ENCODE measurements around the gene CYP24A1. TPM values are rescaled to one million over a fixed set of nuclear protein-coding genes. Genes with fewer than 3 reads are reported as not detected.

CYP24A1 gene
- total RNA-seq, 4 donors from 2014 or later = not detected

- 72 to 76% methylated on average over 2 to 4 of the region's 4 CpGs for WGBS, 2 donors (ENCODE audit: low coverage in 1 of 2)
- DNase-seq = peak; percentile 27
- H3K36me3 ChIP-seq = no peaks in the 10 kb centered on the region
Measured at GRCh38 chr20:54112221-54112884, 61.4 kb downstream of the CYP24A1 start.

GRCh38 chr20:54111460-54111859, 62.3 kb downstream of the CYP24A1 start:
- intact Hi-C loops (cut with DNase I; ENCODE audit: low total_unique reads) = no loop called here

More at GRCh38 chr20:54112221-54112884, 61.4 kb downstream of the CYP24A1 start:
- TF ChIP-seq POLR2A (IDR thresholded peaks at IDR 0.05) = no peak
- no peak for TF ChIP-seq CTCF (IDR thresholded peaks at IDR 0.05)
- TF ChIP-seq EP300 (IDR thresholded peaks at IDR 0.05; ENCODE audit: low read depth) = no peak
- no peak for TF ChIP-seq POLR2AphosphoS5 (IDR thresholded peaks at IDR 0.05)
- peak overlapping the region; percentile 43 to 81 (median 64) for H3K27ac ChIP-seq
- in situ Hi-C loops (cut with MboI; ENCODE audit: low pct_ligation_motif_present in 1 of 4, low pct_unique_long_range_greater_than_20kb in 1 of 4, low sequenced_read_pairs in 3 of 4) = loop anchor here in 2 of 4 donors (25.0 kb wide), 1 partner anchor 525 kb away; no protein-coding TSS in a partner anchor
- H3K4me1 ChIP-seq = peaks cover 3 to 59% (median 26%) of the 10 kb centered on the region in 4 donors
- intact Hi-C loops (cut with DNase I; ENCODE audit: low total_unique reads) = no loop called here
- H3K9me3 ChIP-seq = no peaks in the 10 kb centered on the region
- H3K27me3 ChIP-seq = no peaks in the 10 kb centered on the region
- no peak overlapping the region for H3K4me3 ChIP-seq

GRCh38 chr20:54110457-54110856, 63.3 kb downstream of the CYP24A1 start:
- H3K27me3 ChIP-seq = no peaks in the 10 kb centered on the region
- peaks cover 3 to 49% (median 19%) of the 10 kb centered on the region in 4 donors for H3K4me1 ChIP-seq
- intact Hi-C loops (cut with DNase I; ENCODE audit: low total_unique reads) = no loop called here
- no peak overlapping the region for H3K27ac ChIP-seq
- no peaks in the 10 kb centered on the region for H3K36me3 ChIP-seq
- H3K4me3 ChIP-seq = no peak overlapping the region
- H3K9me3 ChIP-seq = no peaks in the 10 kb centered on the region
- DNase-seq = no peak
- TF ChIP-seq CTCF (IDR thresholded peaks at IDR 0.05) (no peak), POLR2AphosphoS5 (IDR thresholded peaks at IDR 0.05) (no peak), POLR2A (IDR thresholded peaks at IDR 0.05) (no peak), EP300 (IDR thresholded peaks at IDR 0.05; ENCODE audit: low read depth) (no peak)
- in situ Hi-C loops (cut with MboI; ENCODE audit: low pct_ligation_motif_present in 1 of 4, low pct_unique_long_range_greater_than_20kb in 1 of 4, low sequenced_read_pairs in 3 of 4) = loop anchor here in 2 of 4 donors (25.0 kb wide), 1 partner anchor 527 kb away; no protein-coding TSS in a partner anchor
- 35 to 50% methylated on average over 1 to 3 of the region's 3 CpGs for WGBS, 2 donors (ENCODE audit: low coverage in 1 of 2)

More at GRCh38 chr20:54111460-54111859, 62.3 kb downstream of the CYP24A1 start:
- DNase-seq = no peak
- no peaks in the 10 kb centered on the region for H3K27me3 ChIP-seq
- TF ChIP-seq POLR2A (IDR thresholded peaks at IDR 0.05) (no peak), EP300 (IDR thresholded peaks at IDR 0.05; ENCODE audit: low read depth) (no peak), CTCF (IDR thresholded peaks at IDR 0.05) (no peak), POLR2AphosphoS5 (IDR thresholded peaks at IDR 0.05) (no peak)
- H3K9me3 ChIP-seq = no peaks in the 10 kb centered on the region
- no peak overlapping the region for H3K4me3 ChIP-seq
- no peaks in the 10 kb centered on the region for H3K36me3 ChIP-seq
- in situ Hi-C loops (cut with MboI; ENCODE audit: low pct_ligation_motif_present in 1 of 4, low pct_unique_long_range_greater_than_20kb in 1 of 4, low sequenced_read_pairs in 3 of 4) = loop anchor here in 2 of 4 donors (25.0 kb wide), 1 partner anchor 526 kb away; no protein-coding TSS in a partner anchor
- no peak overlapping the region for H3K27ac ChIP-seq
- 82 to 89% methylated on average over 2 of the region's 2 CpGs for WGBS, 2 donors (ENCODE audit: low coverage in 1 of 2)
- H3K4me1 ChIP-seq = peaks cover 3 to 57% (median 24%) of the 10 kb centered on the region in 4 donors

- Histone ChIP-seq H3K9me3 (no peaks in the 10 kb centered on the region), H3K27me3 (no peaks in the 10 kb centered on the region), H3K27ac (no peak overlapping the region), H3K36me3 (no peaks in the 10 kb centered on the region), H3K4me1 (peaks cover 3 to 45% (median 15%) of the 10 kb centered on the region in 4 donors), H3K4me3 (no peak overlapping the region)
- DNase-seq = no peak
- TF ChIP-seq EP300 (IDR thresholded peaks at IDR 0.05; ENCODE audit: low read depth) (no peak), POLR2AphosphoS5 (IDR thresholded peaks at IDR 0.05) (no peak), CTCF (IDR thresholded peaks at IDR 0.05) (no peak), POLR2A (IDR thresholded peaks at IDR 0.05) (no peak)
- intact Hi-C loops (cut with DNase I; ENCODE audit: low total_unique reads) (no loop called here), in situ Hi-C loops (cut with MboI; ENCODE audit: low pct_ligation_motif_present in 1 of 4, low pct_unique_long_range_greater_than_20kb in 1 of 4, low sequenced_read_pairs in 3 of 4) (loop anchor here in 2 of 4 donors (25.0 kb wide), 1 partner anchor 527 kb away; no protein-coding TSS in a partner anchor)
Measured at GRCh38 chr20:54110041-54110440, 63.7 kb downstream of the CYP24A1 start.
